NOMO-1 treated with dmso at 0.1 percent for 144 hours (cell line): ENCODE results near the gene RPL39.
"Not testable (repeated sequence)": the region's sequence is repeated elsewhere in the genome, so short reads cannot be mapped to it uniquely, and the experiment has no call there.

ENCODE experiments used
- DNase-seq: peaks from one replicate; lab custom pipeline; 2025; ENCODE audit not compliant: unreplicated experiment; lab: John Stamatoyannopoulos, UW

Gene RPL39

GRCh38 chrX:119791437-119792231 lies at the start of gene RPL39:
Gene RPL39, minus strand, starts transcription at chrX:119791630. Its CDS starts 54 bp downstream, at chrX:119791576.
- peak; percentile 77 for DNase-seq

GRCh38 chrX:119833905-119834304 lies 42.5 kb upstream of the RPL39 start:
- no peak for DNase-seq

DNA sequence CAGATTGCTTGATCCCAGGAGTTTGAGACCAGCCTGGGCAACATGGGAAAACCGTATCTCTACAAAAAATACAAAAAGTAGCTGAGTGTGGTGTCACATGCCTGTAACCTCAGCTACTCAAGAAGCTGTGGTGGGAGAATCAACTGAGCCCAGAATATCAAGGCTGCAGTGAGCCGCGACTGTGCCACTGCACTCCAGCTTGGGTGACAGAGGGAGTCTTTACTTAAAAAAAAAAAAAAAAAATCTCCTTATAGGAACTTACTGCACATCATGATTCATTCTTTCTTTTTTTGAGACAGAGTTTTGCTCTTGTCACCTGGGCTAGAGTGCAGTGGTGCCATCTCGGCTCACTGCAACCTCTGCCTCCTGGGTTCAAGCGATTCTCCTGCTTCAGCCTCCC lies 37.0 kb upstream of the RPL39 start:
- no peak for DNase-seq

- no peak for DNase-seq
These were observed 35.0 kb upstream of the RPL39 start for GRCh38 chrX:119826399-119826959.

GRCh38 chrX:119824221-119824620 lies 32.8 kb upstream of the RPL39 start:
- not testable (repeated sequence) for DNase-seq

DNA sequence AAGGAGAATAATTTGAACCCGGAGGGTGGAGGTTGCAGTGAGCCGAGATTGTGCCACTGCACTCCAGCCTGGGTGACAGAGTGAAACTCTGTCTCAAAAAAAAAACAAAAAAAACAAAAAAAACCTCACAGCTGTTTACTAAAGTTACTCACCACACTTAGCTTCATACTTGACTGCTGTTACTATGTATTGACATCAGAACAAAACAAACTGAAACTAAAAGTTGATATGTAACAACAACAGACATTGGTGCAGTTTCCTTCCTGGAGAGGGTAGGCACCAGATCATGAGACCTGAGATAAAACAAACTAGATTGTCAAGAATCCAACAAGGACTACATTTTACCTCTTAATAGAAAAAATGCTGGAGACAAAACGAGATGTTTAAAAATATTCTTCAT lies 30.3 kb upstream of the RPL39 start:
- DNase-seq: not testable (repeated sequence)

- no peak for DNase-seq
These were observed 25.8 kb upstream of the RPL39 start for GRCh38 chrX:119817130-119817690.

GRCh38 chrX:119816300-119816699 lies 24.9 kb upstream of the RPL39 start:
- no peak for DNase-seq

GRCh38 chrX:119809185-119809666 lies 17.8 kb upstream of the RPL39 start:
- no peak for DNase-seq

DNA sequence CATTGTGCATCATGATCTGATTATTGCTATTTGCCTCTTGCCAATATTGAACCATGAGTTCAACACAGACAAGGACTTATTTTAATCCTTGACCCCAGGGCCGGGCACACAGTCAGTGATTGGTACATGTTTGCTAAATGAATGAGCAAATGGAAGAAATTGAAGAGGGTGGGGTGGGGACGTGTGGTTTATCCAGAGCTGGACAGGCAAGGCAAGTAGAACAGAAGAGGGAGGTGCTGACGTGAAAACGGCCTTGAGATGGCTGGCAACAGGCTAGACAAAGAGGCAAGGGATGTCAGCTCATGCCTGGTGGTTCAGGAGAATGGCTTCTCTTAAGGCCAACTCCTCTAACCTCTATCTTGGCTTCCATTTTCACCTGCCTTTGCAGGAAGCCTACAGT lies 17.0 kb upstream of the RPL39 start:
- not testable (repeated sequence) for DNase-seq

DNA sequence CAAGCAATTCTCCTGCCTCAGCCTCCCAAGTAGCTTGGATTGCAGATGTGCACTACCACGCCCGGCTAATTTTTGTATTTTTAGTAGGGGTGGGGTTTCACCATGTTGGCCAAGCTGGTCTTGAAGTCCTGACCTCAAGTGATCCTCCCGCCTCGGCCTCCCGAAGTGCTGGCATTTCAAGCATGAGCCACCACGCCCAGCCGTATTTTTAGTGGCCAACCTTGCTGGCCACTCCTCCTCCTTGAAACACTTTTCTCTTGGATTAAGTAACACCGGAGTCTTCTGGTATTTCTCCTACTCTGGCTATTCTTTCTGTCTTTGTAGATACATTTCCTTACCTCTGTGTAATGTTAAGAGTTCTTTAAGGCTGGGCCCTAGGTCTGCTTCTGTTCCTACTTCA lies 11.1 kb upstream of the RPL39 start:
- DNase-seq: no peak

DNA sequence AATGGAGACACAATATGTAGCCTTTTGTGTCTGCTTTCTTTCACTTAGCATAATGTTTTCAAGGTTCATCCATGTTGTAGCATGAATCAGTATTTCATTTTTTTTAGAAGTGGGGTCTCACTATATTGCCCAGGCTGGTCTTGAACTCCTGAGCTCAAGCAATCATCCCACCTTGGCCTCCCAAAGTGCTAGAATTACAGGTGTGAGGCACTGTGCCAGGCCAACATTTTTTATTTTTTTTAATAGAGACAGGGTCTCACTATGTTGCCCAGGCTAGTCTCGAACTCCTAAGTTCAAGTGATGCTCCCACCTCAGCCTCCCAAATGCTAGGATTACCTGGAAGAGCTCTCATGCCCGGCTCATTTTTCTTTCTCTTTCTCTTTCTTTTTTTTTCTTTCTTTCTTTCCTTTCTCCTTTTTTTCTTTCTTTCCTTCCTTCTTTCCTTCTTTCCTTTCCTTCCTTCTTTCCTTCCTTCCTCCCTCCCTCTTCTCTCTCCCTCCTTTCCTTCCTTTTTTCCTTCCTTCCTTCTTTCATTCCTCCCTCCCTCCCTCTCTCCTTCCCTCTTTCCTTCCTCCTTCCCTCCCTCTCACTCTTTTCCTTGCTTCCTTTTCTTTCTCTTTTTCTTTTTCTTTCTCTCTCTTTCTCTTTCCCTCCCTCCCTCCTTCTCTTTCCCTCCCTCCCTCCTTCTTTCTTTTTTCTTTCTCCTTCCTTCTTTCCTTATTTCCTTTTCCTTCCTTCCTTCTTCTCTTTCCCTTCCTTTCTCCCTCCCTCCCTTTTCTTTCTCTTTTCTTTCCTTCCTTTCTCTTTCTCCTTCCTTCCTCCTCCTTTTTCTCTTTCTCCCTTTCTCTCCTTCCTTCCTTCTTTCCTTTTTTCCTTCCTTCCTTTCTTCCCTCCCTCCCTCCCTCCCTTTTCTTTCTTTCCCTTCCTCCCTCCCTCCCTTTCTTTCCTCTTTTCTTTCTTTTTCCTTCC lies 10.1 kb upstream of the RPL39 start:
- no peak for DNase-seq

- DNase-seq: no peak
These were observed 423 bp downstream of the RPL39 start for GRCh38 chrX:119790977-119791436.

- no peak for DNase-seq
These were observed 6.5 kb downstream of the RPL39 start for GRCh38 chrX:119784747-119785446.

GRCh38 chrX:119783026-119783425 lies 8.4 kb downstream of the RPL39 start:
- DNase-seq: peak; percentile 74

GRCh38 chrX:119778829-119779228 lies 12.6 kb downstream of the RPL39 start:
- DNase-seq: no peak

DNA sequence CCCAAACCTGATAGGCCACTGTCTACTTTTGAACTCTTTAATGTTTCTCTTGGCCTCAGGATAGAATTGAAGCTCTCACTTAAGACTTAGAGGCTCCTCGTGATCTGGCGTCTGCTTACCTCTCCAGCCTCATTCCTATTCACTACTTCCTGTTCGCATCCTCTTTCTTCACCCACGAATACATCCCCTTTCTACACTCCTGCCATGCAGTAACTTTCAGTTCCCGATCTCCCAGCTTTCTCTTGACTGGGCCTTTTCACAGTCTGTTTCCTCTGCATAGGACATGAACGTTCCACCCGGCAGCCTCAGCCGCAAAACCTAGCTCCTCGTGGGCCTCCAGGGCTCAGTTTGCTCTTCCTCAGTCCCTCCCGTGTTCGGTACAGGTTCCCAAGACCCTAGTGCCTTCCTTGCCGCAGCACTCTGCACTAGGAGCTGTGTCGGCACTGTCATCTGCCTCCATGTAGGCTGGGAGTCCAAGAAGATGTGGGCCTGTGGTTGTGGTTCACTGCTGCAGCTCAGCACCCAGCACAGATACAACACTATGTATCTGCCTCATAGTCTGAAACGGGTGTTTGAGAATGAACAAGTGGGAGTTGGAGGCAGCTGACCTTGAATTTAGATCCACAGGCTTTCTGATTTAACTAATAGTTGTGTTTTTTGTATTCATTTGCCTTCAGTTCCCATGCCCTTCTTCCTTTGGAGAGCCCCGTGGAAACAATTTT lies 15.8 kb downstream of the RPL39 start:
- DNase-seq: peak; percentile 88

- DNase-seq: not testable (repeated sequence)
These were observed 22.0 kb downstream of the RPL39 start for GRCh38 chrX:119769388-119769787.

GRCh38 chrX:119768436-119768835 lies 23.0 kb downstream of the RPL39 start:
- DNase-seq: not testable (repeated sequence)
